OCI-LY7 (cell line): ENCODE measurements around the gene FGF1. TPM values are rescaled to one million over a fixed set of nuclear protein-coding genes. Genes with fewer than 3 reads are reported as not detected.

ENCODE experiments used
- BruUV-seq: library from RNA; stranded (reverse); fragments of 400-500 nt; replicated peaks from 2 replicates; lab custom pipeline; 2021; lab: Mats Ljungman, UMichigan
- CTCF ChIA-PET: fragments of 300-600 bp; sonication (Branson Sonifier 250); formaldehyde crosslinking; loops from one replicate; lab custom pipeline; 2022; ENCODE audit warnings: antibody characterized with exemption; ENCODE audit not compliant: unreplicated experiment; lab: Charles Lee
- POLR2A ChIA-PET: fragments of 300-600 bp; sonication (Branson Sonifier 250); formaldehyde crosslinking; loops from one replicate; lab custom pipeline; 2022; ENCODE audit warnings: antibody characterized with exemption; lab: Charles Lee
- DNase-seq: peaks from one replicate; pipeline ENCODE4 v3.0.0-alpha.2; 2015; ENCODE audit warnings: low spot score
- H2AFZ ChIP-seq: fragments of 200-600 bp; sonication (generic), shearing (Covaris generic); 2 replicates; pipeline ENCODE4 v1.6.1; 2014; ENCODE audit warnings: mild to moderate bottlenecking, antibody characterized with exemption, low read length, moderate library complexity
- H3K27ac ChIP-seq: fragments of 200-600 bp; sonication (generic); 2 replicates; pipeline ENCODE4 v1.5.1; 2014; ENCODE audit warnings: mixed run types, low read depth, mild to moderate bottlenecking, moderate library complexity, low read length, inconsistent platforms; ENCODE audit not compliant: poor library complexity, severe bottlenecking
- H3K36me3 ChIP-seq: fragments of 200-600 bp; sonication (generic); 2 replicates; pipeline ENCODE4 v1.6.1; 2014; ENCODE audit warnings: mild to moderate bottlenecking, antibody characterized with exemption, low read length, moderate library complexity, mixed read lengths; ENCODE audit not compliant: insufficient read depth
- H3K4me1 ChIP-seq: fragments of 200-600 bp; sonication (generic); 2 replicates; pipeline ENCODE4 v1.5.1; 2014; ENCODE audit warnings: mild to moderate bottlenecking, low read length; ENCODE audit not compliant: insufficient read depth, poor library complexity, severe bottlenecking
- H3K4me2 ChIP-seq: fragments of 200-600 bp; sonication (generic); 2 replicates; pipeline ENCODE4 v1.6.1; 2014; ENCODE audit warnings: mild to moderate bottlenecking, low read length
- H3K4me3 ChIP-seq: fragments of 200-600 bp; sonication (generic); 2 replicates; pipeline ENCODE4 v1.5.1; 2014; ENCODE audit warnings: mild to moderate bottlenecking, low read depth, low read length; ENCODE audit not compliant: poor library complexity, severe bottlenecking
- H3K79me2 ChIP-seq: fragments of 200-600 bp; sonication (generic); 2 replicates; pipeline ENCODE4 v1.6.1; 2016; ENCODE audit warnings: low read depth, mild to moderate bottlenecking, low read length, moderate library complexity, mixed read lengths; ENCODE audit not compliant: insufficient read depth
- H3K9me2 ChIP-seq: fragments of 200-600 bp; sonication (generic); 2 replicates; pipeline ENCODE4 v1.6.1; 2016; ENCODE audit warnings: mild to moderate bottlenecking, low read length, mixed read lengths; ENCODE audit not compliant: insufficient read depth
- H3K9me3 ChIP-seq: fragments of 200-600 bp; sonication (generic); 2 replicates; pipeline ENCODE4 v1.6.1; 2014; ENCODE audit warnings: mild to moderate bottlenecking, mixed run types, low read length, mixed read lengths
- H4K20me1 ChIP-seq: fragments of 200-600 bp; sonication (generic); 2 replicates; pipeline ENCODE4 v1.6.1; 2014; ENCODE audit warnings: mild to moderate bottlenecking, antibody characterized with exemption, low read length, moderate library complexity, mixed read lengths; ENCODE audit not compliant: insufficient read depth
- EZH2phosphoT487 ChIP-seq: fragments of 200-600 bp; sonication (generic); IDR thresholded peaks from 2 replicates; pipeline ENCODE4 v1.6.1; 2018; ENCODE audit warnings: low read depth, borderline replicate concordance, mild to moderate bottlenecking, mixed run types, antibody characterized with exemption, low read length, moderate library complexity, mixed read lengths
- intact Hi-C: fragments of 100-400 bp; cut with micrococcal nuclease; formaldehyde crosslinking; loops from one replicate; pipeline ENCODE4 v1.10.0; 2022; ENCODE audit not compliant: unreplicated experiment
- total RNA-seq, 2 experiments: library from RNA; depleted of rRNA in 1 of 2; stranded (reverse); fragments of >200 nt in 1 of 2; shearing (Covaris generic) in 1 of 2; gene quantifications; 2 replicates each; pipeline ENCODE4 v1.2.3, GENCODE V29; 2014 to 2022
- TF ChIP-seq, protein P1 (sequence below): fragments of 200-600 bp; sonication (generic); conservative IDR thresholded peaks from 2 replicates; pipeline ENCODE4 v1.5.1; 2014; ENCODE audit warnings: mild to moderate bottlenecking, antibody characterized with exemption, low read length, moderate library complexity, mixed read lengths

Gene FGF1
- total RNA-seq, 2 experiments from 2014 or later = not detected

DNA sequence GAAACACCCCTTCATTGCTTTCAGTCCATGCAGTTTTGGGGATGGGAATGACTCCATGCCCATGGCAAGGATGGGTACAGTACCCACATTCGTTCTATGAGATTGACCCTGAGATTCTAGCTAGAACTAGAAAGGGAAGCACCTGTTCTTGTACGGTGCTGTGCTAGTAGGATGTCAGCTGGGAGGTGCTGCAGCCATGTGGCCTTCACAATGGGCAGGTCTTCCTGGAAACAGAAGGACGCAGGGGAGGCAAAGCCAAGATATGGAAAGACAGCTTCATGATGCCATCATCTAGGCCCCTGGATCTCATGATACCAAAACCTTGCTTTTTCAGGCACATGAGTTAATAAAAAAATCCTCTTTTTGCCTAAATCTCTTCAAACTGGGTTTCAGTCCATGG lies 10.5 kb upstream of the FGF1 start:
- Histone ChIP-seq H3K9me2 (no peaks in the 10 kb centered on the region), H3K27ac (no peak overlapping the region), H3K36me3 (no peaks in the 10 kb centered on the region), H3K4me1 (no peaks in the 10 kb centered on the region), H2AFZ (no peak overlapping the region), H3K4me3 (no peak overlapping the region), H4K20me1 (no peaks in the 10 kb centered on the region), H3K4me2 (no peak overlapping the region), H3K79me2 (no peaks in the 10 kb centered on the region), H3K9me3 (no peaks in the 10 kb centered on the region)
- ChIA-PET CTCF (no interaction called here), POLR2A (no interaction called here)
- intact Hi-C loops = no loop called here
- no TSS peak for BruUV-seq
- no peak for DNase-seq
- TF ChIP-seq EZH2phosphoT487 = no peak
- TF ChIP-seq, protein P1, sequence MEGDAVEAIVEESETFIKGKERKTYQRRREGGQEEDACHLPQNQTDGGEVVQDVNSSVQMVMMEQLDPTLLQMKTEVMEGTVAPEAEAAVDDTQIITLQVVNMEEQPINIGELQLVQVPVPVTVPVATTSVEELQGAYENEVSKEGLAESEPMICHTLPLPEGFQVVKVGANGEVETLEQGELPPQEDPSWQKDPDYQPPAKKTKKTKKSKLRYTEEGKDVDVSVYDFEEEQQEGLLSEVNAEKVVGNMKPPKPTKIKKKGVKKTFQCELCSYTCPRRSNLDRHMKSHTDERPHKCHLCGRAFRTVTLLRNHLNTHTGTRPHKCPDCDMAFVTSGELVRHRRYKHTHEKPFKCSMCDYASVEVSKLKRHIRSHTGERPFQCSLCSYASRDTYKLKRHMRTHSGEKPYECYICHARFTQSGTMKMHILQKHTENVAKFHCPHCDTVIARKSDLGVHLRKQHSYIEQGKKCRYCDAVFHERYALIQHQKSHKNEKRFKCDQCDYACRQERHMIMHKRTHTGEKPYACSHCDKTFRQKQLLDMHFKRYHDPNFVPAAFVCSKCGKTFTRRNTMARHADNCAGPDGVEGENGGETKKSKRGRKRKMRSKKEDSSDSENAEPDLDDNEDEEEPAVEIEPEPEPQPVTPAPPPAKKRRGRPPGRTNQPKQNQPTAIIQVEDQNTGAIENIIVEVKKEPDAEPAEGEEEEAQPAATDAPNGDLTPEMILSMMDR = no peak

DNA sequence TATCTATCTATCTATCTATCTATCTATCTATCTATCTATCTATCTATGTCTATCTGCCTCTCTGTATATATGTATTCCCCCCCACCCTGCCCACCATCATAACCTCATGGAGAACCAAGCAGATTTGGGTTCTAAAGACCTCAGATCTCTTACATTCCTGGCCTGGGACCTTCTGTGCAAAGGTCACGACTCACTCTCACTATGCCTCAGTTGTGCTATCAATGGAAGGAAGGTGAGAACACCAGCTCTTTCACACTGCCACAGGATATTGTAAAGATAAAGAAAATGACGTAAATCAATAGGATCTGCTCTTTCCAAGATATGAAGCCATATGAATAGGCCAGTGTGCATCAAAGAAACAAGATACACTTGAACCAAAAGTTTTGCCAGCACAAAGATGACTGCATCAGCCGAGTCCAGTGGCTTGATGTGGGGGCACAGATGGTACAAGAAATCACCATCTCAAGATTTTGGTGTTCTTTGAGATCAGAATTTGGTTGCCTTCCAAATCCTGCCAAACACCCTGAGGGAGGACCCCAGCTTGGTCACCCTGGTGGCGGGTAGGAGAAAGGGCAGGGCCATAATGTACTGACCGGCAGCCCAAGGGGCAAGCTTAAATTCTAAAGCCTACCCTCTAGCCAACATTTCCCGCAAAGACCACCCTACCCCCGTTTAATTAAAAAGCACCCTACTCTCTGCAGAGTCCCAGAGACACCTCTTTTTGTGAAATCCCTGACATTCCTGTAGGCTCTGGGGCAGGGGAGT lies 8.4 kb upstream of the FGF1 start:
- no peaks in the 10 kb centered on the region for H3K36me3 ChIP-seq
- intact Hi-C loops = no loop called here
- no peak overlapping the region for H3K4me3 ChIP-seq
- H3K27ac ChIP-seq = no peak overlapping the region
- TF ChIP-seq EZH2phosphoT487 = no peak
- TF ChIP-seq, protein P1 = no peak
- no peaks in the 10 kb centered on the region for H3K9me2 ChIP-seq
- no peaks in the 10 kb centered on the region for H4K20me1 ChIP-seq
- BruUV-seq = no TSS peak
- CTCF ChIA-PET = no interaction called here
- H3K9me3 ChIP-seq = no peaks in the 10 kb centered on the region
- POLR2A ChIA-PET = no interaction called here
- H3K4me2 ChIP-seq = no peak overlapping the region
- DNase-seq = no peak
- H3K4me1 ChIP-seq = no peaks in the 10 kb centered on the region
- no peak overlapping the region for H2AFZ ChIP-seq
- H3K79me2 ChIP-seq = no peaks in the 10 kb centered on the region

DNA sequence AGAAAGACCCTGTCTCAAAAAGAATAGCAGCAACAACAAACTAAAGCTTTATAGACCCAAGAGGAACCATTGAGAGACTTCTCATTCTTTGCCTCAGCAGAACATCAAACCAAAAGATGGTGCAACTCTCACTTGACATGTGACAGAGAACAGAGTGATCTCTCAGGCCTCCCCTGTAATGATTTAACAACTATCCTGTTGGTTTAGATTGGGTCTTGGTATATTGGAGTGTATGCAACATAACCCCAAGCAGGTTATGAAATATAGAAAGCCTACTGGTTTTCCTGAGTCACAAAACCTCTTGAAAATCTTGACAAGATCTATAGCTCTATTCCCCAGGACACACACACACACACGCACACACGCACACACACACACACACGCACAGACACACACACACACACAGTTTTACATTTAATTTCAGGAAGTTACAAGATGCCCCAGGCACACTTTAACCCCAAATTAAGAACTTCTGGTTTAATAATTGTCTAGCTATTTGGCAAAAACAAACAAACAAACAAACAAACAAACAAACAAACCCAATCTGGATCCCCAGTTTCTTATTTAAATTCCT lies 6.5 kb upstream of the FGF1 start:
- Histone ChIP-seq H3K4me3 (no peak overlapping the region), H3K79me2 (no peaks in the 10 kb centered on the region), H2AFZ (no peak overlapping the region), H3K4me1 (no peaks in the 10 kb centered on the region), H3K9me3 (no peaks in the 10 kb centered on the region), H3K27ac (no peak overlapping the region), H3K9me2 (no peaks in the 10 kb centered on the region), H3K4me2 (no peak overlapping the region), H3K36me3 (no peaks in the 10 kb centered on the region), H4K20me1 (no peaks in the 10 kb centered on the region)
- TF ChIP-seq, protein P1 = no peak
- no peak for TF ChIP-seq EZH2phosphoT487
- DNase-seq = no peak
- CTCF ChIA-PET = no interaction called here
- intact Hi-C loops = no loop called here
- POLR2A ChIA-PET = interaction anchor here (1.2 kb wide), 1 partner anchor 17 kb away, joined by 4 read pairs; no protein-coding TSS in a partner anchor
- BruUV-seq = no TSS peak
